Upper lobe of left lung (tissue), 4 donors: ENCODE measurements around the gene ECPAS.

Source experiments
- EP300 ChIP-seq, 4 donors: sonication (generic); formaldehyde crosslinking; IDR thresholded peaks; one replicate each; pipeline ENCODE4 v1.5.1; 2017; ENCODE audit warnings: antibody characterized with exemption in 4 of 4, control low read depth in 2 of 4
- POLR2A ChIP-seq, 4 donors: fragments of 450-650 bp; IDR thresholded peaks; one replicate each; pipeline ENCODE4 v1.5.1; 2016 to 2017; ENCODE audit warnings: antibody characterized with exemption in 4 of 4, mild to moderate bottlenecking in 2 of 4
- POLR2AphosphoS5 ChIP-seq, 2 donors: sonication (generic); formaldehyde crosslinking; IDR thresholded peaks; one replicate each; pipeline ENCODE4 v1.5.1; 2017; ENCODE audit warnings: antibody characterized with exemption in 2 of 2
- TF ChIP-seq, protein P1 (sequence below), 6 experiments: fragments of 450-650 bp in 4 of 6; fragments of 200-600 bp in 2 of 6; sonication (generic) in 2 of 6; IDR thresholded peaks; one replicate each; pipeline ENCODE4 v1.5.1; 2016 to 2019; ENCODE audit warnings: antibody characterized with exemption in 6 of 6

- no peak for TF ChIP-seq POLR2AphosphoS5 (IDR thresholded peaks at IDR 0.05)
- TF ChIP-seq POLR2A (IDR thresholded peaks at IDR 0.05) = no peak
- no peak for TF ChIP-seq EP300 (IDR thresholded peaks at IDR 0.05)
- TF ChIP-seq, protein P1, sequence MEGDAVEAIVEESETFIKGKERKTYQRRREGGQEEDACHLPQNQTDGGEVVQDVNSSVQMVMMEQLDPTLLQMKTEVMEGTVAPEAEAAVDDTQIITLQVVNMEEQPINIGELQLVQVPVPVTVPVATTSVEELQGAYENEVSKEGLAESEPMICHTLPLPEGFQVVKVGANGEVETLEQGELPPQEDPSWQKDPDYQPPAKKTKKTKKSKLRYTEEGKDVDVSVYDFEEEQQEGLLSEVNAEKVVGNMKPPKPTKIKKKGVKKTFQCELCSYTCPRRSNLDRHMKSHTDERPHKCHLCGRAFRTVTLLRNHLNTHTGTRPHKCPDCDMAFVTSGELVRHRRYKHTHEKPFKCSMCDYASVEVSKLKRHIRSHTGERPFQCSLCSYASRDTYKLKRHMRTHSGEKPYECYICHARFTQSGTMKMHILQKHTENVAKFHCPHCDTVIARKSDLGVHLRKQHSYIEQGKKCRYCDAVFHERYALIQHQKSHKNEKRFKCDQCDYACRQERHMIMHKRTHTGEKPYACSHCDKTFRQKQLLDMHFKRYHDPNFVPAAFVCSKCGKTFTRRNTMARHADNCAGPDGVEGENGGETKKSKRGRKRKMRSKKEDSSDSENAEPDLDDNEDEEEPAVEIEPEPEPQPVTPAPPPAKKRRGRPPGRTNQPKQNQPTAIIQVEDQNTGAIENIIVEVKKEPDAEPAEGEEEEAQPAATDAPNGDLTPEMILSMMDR (IDR thresholded peaks at IDR 0.05) = no peak
These were observed 94.8 kb downstream of the ECPAS start for GRCh38 chr9:111389406-111389805.
